Activated CD8-positive, alpha-beta memory T cell treated with anti-CD3 and anti-CD28 coated beads for 4 hours (primary cell): ENCODE data around the gene SEMA3F.

Experiments used
- DNase-seq, 2 donors: peaks; one replicate each; pipeline ENCODE4 v3.0.0-alpha.2; 2020; ENCODE audit warnings: low read depth in 2 of 2

SEMA3F gene

GRCh38 chr3:50154840-50155490 lies at the start of gene SEMA3F:
SEMA3F (plus strand) TSS chr3:50155324; CDS start chr3:50159623, 4,299 bp downstream.
- peak; percentile 20 to 33 for DNase-seq

- DNase-seq, result no peak
These were observed 43.4 kb upstream of the SEMA3F start for GRCh38 chr3:50111757-50112156.

DNA sequence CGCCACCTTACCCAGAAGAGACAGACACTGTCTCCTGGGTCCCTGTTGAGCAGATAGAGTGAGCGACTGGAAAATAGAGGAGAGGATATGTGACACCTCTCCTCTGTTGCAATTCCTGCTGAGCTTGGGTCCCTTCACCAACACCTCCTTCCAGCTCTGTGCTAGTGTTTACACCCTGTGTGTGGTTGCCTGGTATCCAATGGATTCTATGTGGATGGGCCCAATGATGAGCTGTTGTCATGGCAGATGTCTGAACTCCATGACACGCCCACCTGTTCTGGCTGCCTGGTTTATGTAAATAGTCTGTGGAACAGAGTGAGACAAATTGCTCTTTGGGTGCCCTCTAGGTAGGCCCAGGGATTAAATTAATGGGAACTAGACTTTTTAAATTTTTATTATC lies 42.7 kb upstream of the SEMA3F start:
- no peak for DNase-seq

DNA sequence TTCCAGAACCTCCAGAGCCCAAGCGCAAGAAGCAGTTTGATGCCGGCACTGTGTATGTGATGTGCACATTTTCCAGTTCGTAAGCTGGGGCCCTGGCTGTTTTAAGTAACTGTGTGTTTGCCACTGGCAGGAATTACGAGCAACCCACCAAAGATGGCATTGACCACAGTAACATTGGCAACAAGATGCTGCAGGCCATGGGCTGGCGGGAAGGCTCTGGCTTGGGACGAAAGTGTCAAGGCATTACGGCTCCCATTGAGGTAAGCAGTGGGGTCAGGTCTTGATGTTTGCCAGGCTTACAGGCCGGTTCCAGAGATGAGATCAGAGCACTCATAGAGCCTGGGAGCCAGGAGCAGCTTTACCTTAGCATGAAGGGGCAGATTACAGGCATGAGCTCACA lies 38.0 kb upstream of the SEMA3F start:
- DNase-seq, result no peak

DNA sequence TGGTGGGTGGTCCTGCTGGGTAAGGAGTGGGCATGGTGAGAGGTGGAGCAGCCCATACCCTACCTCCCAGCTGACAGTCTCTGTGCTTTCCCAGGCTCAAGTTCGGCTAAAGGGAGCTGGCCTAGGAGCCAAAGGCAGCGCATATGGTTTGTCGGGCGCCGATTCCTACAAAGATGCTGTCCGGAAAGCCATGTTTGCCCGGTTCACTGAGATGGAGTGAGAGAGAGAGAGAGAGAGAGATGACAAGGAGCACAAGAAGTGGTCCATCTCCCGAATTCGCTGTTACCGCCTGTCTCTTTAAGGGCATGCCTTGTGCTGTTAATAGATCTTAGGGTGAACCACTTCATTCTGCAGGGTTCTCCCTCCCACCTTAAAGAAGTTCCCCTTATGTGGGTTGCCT lies 36.9 kb upstream of the SEMA3F start:
- DNase-seq, result no peak

GRCh38 chr3:50119786-50120185 lies 35.3 kb upstream of the SEMA3F start:
- DNase-seq, result no peak

- no peak for DNase-seq
These were observed 34.6 kb upstream of the SEMA3F start for GRCh38 chr3:50120364-50121071.

DNA sequence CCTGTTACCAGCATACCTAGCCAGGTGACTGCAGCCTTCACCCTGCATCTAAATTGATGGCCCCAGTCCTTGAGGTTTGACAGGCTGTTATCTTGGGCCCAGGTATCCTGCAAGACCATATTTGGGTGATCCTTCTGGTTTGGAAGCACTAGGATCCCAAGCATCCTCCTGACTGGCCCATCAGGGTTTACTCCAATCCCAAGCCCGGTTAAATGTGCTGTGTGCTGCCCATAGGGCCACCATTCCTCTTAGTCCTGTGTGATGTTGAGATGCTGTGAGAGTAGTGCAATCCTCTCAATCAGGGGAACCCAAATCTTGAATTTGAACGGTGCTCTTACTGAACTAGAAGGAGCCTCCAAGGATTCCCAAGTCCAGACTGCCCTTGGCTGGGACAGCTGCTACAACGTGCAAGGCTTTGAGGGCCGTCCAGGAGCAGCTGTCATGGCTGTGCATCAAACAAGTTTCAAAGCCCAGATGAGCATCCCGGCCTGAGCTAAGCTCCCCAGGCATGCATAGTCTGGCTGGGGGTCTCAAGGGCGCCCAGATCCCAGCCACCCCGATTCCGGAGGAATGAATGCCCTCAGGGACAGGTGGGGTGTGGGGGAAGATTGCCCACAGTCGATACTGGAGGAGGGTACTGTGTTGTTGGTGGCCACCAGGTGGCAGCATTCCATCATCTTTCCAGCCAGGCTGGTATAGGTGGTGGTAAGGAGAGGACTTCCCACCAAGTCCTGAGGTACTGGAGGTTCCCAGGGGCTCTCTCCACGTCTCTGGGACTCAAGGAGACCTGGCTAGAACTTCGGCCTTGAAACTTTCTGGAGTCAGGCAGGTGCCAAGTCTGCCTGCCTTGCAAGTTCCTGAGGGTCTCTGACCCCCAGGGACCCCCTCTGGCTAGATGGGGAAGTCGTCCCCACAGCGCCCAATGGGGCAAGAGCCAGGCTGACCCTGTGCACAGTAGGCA lies 33.8 kb upstream of the SEMA3F start:
- peak; percentile 20 to 30 for DNase-seq

GRCh38 chr3:50122071-50122470 lies 33.1 kb upstream of the SEMA3F start:
- DNase-seq, result no peak

DNA sequence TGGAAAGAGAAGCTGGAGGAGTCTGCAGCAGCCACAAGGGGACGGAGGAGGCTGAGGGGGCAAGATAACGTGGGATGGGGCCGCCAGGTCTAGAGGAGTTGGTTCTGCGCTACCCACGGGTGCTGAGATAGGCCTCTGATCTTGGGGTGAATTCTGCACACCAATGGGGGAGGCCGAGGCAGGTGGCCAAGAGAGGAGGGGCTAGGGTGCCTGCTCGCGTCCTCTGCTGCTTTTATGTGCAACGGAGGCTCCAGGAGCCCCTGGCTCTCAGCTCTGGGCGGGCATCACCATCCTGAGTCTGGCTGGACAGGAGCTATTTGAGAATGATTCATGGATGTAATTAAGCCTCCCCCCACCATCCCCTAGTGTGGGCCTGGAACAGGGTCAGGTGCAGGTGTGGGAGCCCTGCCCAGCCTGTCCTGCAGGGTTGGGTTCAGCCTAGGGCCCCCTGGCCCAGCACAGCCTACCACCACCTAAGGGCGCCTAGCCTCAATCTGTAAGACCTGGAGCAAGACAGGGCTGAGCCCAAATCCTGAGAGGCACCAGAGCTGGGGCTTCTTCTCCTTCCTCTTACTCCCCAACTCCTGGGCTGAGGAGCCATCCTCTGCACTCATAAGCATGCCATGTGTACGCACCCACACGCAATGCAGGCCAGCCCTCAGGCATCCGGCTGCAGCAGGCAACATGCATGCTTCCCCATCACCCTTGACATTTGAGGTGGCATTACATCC lies 32.3 kb upstream of the SEMA3F start:
- DNase-seq, result no peak

DNA sequence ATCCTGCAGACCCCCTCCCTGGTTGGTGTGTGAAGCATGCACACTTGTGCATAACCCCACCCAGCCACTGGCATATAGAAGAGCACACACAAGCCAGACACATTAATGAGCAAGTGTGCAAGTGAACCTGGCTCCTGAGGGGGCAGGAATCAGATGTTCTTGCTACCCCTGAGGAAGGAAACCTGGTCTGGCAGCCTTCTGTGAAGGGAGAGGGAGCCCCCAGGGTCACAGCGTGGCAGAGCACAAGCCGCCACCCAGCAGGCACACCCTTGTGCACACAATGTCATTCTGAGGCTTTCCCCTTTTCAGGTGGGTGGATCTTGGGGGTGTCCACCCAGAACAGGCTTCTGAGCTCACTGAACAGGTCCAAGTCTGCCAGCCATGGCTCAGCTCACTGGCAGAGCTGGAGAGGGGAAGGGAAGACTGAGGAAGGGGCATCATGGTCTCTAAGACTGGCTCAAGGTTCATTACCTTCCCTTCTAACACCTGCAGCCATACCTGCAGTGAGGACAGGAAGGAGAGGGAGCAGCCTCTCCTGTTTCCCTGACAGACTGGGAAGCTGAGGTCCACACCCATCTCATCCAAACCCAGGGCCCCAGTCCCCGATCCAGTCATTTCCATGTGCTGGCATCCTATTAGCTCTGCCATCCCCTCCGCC lies 31.6 kb upstream of the SEMA3F start:
- DNase-seq, result no peak

- no peak for DNase-seq
These were observed 30.9 kb upstream of the SEMA3F start for GRCh38 chr3:50124052-50124799.

- DNase-seq, result no peak
These were observed 30.3 kb upstream of the SEMA3F start for GRCh38 chr3:50124800-50125178.

GRCh38 chr3:50125541-50126286 lies 29.4 kb upstream of the SEMA3F start:
- no peak for DNase-seq

DNA sequence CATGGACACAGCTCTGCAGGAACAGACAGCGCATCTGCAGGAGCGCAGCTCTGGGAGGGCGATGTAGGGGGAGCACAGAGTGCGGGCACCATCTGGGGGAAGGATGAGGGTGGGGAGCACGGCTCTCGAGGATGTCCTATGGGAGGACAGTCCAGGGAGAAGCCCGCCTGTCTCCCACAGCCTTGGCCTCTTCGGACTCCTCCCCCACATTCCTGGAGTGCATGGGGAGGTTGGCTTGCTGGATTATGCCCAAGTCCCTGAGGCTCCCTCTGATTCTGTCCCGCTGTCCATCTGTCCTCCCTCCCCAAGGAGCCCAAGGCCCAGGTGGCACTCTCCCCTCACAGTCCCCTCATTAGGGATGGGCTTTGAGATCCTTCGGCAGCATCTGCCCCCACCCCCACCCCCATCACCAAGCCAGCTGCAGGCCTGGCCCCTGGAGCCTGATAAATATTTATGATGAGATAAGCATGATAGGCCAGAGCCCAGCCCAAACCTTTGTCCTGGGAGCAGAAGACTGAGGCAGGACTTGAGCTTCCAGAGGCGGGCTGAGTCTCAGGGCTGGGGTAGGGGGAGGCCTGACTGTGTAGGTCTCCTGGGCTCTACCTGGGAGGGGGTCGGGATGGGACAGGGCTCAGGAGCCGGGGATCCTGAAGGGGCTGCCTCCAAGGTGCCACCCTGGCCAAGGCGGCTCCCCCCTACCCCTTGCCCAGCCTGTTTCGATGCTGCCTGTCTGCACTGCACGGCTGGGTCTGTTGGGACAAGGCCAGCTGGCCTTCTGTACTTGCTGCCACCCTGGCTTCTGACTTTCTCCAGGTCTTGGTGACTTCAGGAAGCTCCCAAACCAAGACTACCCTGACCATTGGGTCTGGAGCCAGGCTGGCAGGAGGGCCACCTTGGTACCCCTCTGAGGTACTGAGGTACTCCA lies 28.6 kb upstream of the SEMA3F start:
- DNase-seq, result no peak

DNA sequence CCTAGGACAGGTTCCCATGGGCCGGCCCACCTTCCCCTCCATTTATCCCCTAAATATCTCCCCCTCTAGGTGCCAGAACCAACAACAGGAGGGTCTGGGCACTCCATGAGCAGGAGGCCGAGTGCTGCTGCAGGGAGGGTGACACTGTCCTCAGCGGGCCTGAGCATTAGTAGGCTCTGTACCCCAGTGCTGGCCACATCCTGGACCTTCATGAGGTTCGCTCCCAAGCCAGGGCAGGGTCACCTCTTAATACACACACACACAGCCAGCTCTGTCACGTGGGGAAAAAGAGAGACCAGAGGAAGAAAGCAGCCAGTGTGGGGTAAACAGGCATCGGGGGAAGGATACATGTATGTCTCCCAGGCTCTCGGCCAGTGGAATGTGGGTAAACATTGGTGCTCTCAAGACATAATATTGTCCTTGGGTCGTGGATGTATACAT lies 27.9 kb upstream of the SEMA3F start:
- DNase-seq, result no peak

GRCh38 chr3:50128001-50128400 lies 27.1 kb upstream of the SEMA3F start:
- DNase-seq, result no peak

DNA sequence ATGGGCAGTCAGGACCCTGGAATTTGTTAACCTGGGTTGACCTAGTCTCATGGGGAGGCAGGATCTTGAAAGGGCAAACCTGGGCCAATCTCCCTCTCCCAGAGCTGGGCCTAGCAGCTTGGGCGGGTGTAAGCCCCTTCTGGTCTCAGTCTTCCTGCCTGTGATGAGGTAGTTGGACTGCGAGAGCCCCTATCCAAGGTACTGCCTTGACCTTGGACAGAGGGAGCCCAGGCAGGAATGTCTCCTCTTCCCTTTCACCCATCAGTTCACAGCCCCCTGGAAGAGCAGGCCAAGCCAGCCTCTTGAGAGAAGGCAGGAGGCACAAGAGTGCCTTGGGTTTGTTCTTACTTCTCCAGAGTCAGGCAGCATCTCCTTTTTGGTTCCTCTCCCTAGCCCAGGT lies 24.7 kb upstream of the SEMA3F start:
- DNase-seq, result no peak
